ENCODE measurements around the gene KBTBD13. TPM values are rescaled to one million over a fixed set of nuclear protein-coding genes. Genes with fewer than 3 reads are reported as not detected.

The KBTBD13 gene
- total RNA-seq, 3 donors from 2014 or later (not counting 1 experiment from before 2014, with no cell fraction given), result not detected

- no peak for ATAC-seq
- intact Hi-C loops (cut with micrococcal nuclease), result no loop called here
- Mint-ChIP-seq H3K4me3 (no peak overlapping the region), H3K4me1 (peaks cover 12 to 14% of the 10 kb centered on the region in 2 donors), H3K27ac (no peak overlapping the region), H3K9me3 (no peaks in the 10 kb centered on the region), H3K27me3 (ENCODE audit: low read depth in 2 of 2) (no peaks in the 10 kb centered on the region), H3K36me3 (no peaks in the 10 kb centered on the region)
- no peaks in the 10 kb centered on the region for H3K36me3 ChIP-seq (ENCODE audit: control insufficient read depth, insufficient read depth, low read length)
- H3K27me3 ChIP-seq (ENCODE audit: control insufficient read depth, insufficient read depth, low read length), result no peaks in the 10 kb centered on the region
- WGBS (ENCODE audit: insufficient coverage), result 100% methylated on average over 1 of the region's 2 CpGs
- no peak overlapping the region for H3K27ac ChIP-seq (ENCODE audit: low read length)
- DNase-seq, result no peak
- TF ChIP-seq CTCF (IDR thresholded peaks at IDR 0.05), result no peak
- no peaks in the 10 kb centered on the region for H3K9me3 ChIP-seq (ENCODE audit: control insufficient read depth, insufficient read depth, low read length)
- H3K4me3 ChIP-seq (ENCODE audit: low read length), result no peak overlapping the region
- H3K4me1 ChIP-seq (ENCODE audit: control insufficient read depth, insufficient read depth, low read length), result peaks cover 10% of the 10 kb centered on the region
These were observed 23.6 kb upstream of the KBTBD13 start for GRCh38 chr15:65052956-65053355.

- intact Hi-C loops (cut with micrococcal nuclease), result loop anchor here (1.0 kb wide), 2 partner anchors 243 to 331 kb away; no protein-coding TSS in a partner anchor
These were observed 22.0 kb upstream of the KBTBD13 start for GRCh38 chr15:65054333-65055200.

GRCh38 chr15:65055201-65055870 is 21.2 kb upstream of the KBTBD13 start:
- ATAC-seq, result no peak
- H3K27me3 Mint-ChIP-seq (ENCODE audit: low read depth in 2 of 2), result no peaks in the 10 kb centered on the region
- H3K9me3 ChIP-seq (ENCODE audit: control insufficient read depth, insufficient read depth, low read length), result no peaks in the 10 kb centered on the region
- no peak overlapping the region for H3K27ac Mint-ChIP-seq
- H3K4me1 ChIP-seq (ENCODE audit: control insufficient read depth, insufficient read depth, low read length), result no peaks in the 10 kb centered on the region
- no peaks in the 10 kb centered on the region for H3K27me3 ChIP-seq (ENCODE audit: control insufficient read depth, insufficient read depth, low read length)
- WGBS (ENCODE audit: insufficient coverage), result 51% methylated on average over 5 of the region's 6 CpGs
- H3K4me3 Mint-ChIP-seq, result no peak overlapping the region
- peaks cover 0 to 1% of the 10 kb centered on the region in 2 donors for H3K4me1 Mint-ChIP-seq
- no peaks in the 10 kb centered on the region for H3K36me3 Mint-ChIP-seq
- TF ChIP-seq CTCF (IDR thresholded peaks at IDR 0.05), result no peak
- no peaks in the 10 kb centered on the region for H3K9me3 Mint-ChIP-seq
- intact Hi-C loops (cut with micrococcal nuclease), result no loop called here
- no peaks in the 10 kb centered on the region for H3K36me3 ChIP-seq (ENCODE audit: control insufficient read depth, insufficient read depth, low read length)
- no peak overlapping the region for H3K27ac ChIP-seq (ENCODE audit: low read length)
- no peak for DNase-seq
- H3K4me3 ChIP-seq (ENCODE audit: low read length), result no peak overlapping the region

More at GRCh38 chr15:65054333-65055200, 22.0 kb upstream of the KBTBD13 start:
- DNase-seq (peak; percentile 44 to 71), ATAC-seq (peak; percentile 39 to 64 (median 50))
- H3K27me3 Mint-ChIP-seq (ENCODE audit: low read depth in 2 of 2), result no peaks in the 10 kb centered on the region
- Histone ChIP-seq H3K4me1 (ENCODE audit: control insufficient read depth, insufficient read depth, low read length) (peaks cover 5% of the 10 kb centered on the region), H3K4me3 (ENCODE audit: low read length) (no peak overlapping the region), H3K27ac (ENCODE audit: low read length) (no peak overlapping the region), H3K27me3 (ENCODE audit: control insufficient read depth, insufficient read depth, low read length) (no peaks in the 10 kb centered on the region), H3K9me3 (ENCODE audit: control insufficient read depth, insufficient read depth, low read length) (no peaks in the 10 kb centered on the region), H3K36me3 (ENCODE audit: control insufficient read depth, insufficient read depth, low read length) (no peaks in the 10 kb centered on the region)
- no peaks in the 10 kb centered on the region for H3K9me3 Mint-ChIP-seq
- H3K27ac Mint-ChIP-seq, result no peak overlapping the region
- TF ChIP-seq CTCF (IDR thresholded peaks at IDR 0.05), result peak; percentile 63
- no peaks in the 10 kb centered on the region for H3K36me3 Mint-ChIP-seq
- peaks cover 6 to 8% of the 10 kb centered on the region in 2 donors for H3K4me1 Mint-ChIP-seq
- no peak overlapping the region for H3K4me3 Mint-ChIP-seq
- 80% methylated on average over 26 of the region's 26 CpGs for whole genome bisulfite sequencing (ENCODE audit: insufficient coverage)

Measured in natural killer cell (primary cell).